Body of pancreas (tissue), 4 donors: ENCODE measurements around the gene FOXD3. TPM values are rescaled to one million over a fixed set of nuclear protein-coding genes. Genes with fewer than 3 reads are reported as not detected.

Experiments used
- ATAC-seq: fragments of 150-250 bp; one replicate; pipeline ENCODE4 v1.9.1; 2016
- DNase-seq, 4 donors: peaks; one replicate each; pipeline ENCODE4 v3.0.0-alpha.2; 2019
- H3K27ac ChIP-seq, 4 donors: fragments of 200-600 bp; sonication (generic); 1 replicate in 3 of 4; 2 replicates in 1 of 4; pipeline versions ENCODE4 v1.5.1 to v1.6.1; 2016 to 2019; ENCODE audit warnings: mild to moderate bottlenecking in 1 of 4, mixed read lengths in 1 of 4, moderate library complexity in 1 of 4
- H3K27me3 ChIP-seq, 2 donors: fragments of 200-600 bp; sonication (generic); one replicate each; pipeline ENCODE4 v1.6.0; 2016; ENCODE audit warnings: mild to moderate bottlenecking in 1 of 2
- H3K36me3 ChIP-seq, 2 donors: fragments of 200-600 bp; sonication (generic); replicated peaks in 1 of 2; 2 replicates each; pipeline ENCODE4 v1.5.1; 2016; ENCODE audit warnings: low read depth in 2 of 2; ENCODE audit not compliant: insufficient read depth in 1 of 2
- H3K4me1 ChIP-seq: fragments of 200-600 bp; sonication (generic); one replicate; pipeline ENCODE4 v1.6.0; 2016
- H3K4me3 ChIP-seq, 2 donors: fragments of 200-600 bp; sonication (generic); 1 replicate in 1 of 2; 2 replicates in 1 of 2; pipeline ENCODE4 v1.5.1; 2016 to 2019
- H3K9me3 ChIP-seq, 3 donors: fragments of 200-600 bp; sonication (generic); 1 replicate in 2 of 3; 2 replicates in 1 of 3; pipeline ENCODE4 v1.5.1; 2016
- POLR2A ChIP-seq, 3 donors: fragments of 450-650 bp; IDR thresholded peaks; one replicate each; pipeline ENCODE4 v1.6.1; 2016; ENCODE audit warnings: antibody characterized with exemption in 3 of 3, mild to moderate bottlenecking in 2 of 3
- WGBS, 2 donors: methylation state at CpG; one replicate each; pipeline ENCODE4 v1.1.5; 2017; 5-methylcytosine and 5-hydroxymethylcytosine counted together
- intact Hi-C: fragments of 100-400 bp; cut with DNase I; formaldehyde crosslinking; loops from one replicate; pipeline ENCODE4 v1.15.1; 2023
- total RNA-seq, 2 donors: library from RNA; depleted of rRNA; stranded (reverse); fragments of >200 nt; gene quantifications; one replicate each; pipeline ENCODE4 v1.1.0, GENCODE V29; 2016
- TF ChIP-seq, protein P1 (sequence below), 7 experiments: fragments of 450-650 bp in 4 of 7; fragments of 200-600 bp in 3 of 7; sonication (generic) in 3 of 7; IDR thresholded peaks; one replicate each; pipeline ENCODE4 v1.5.1; 2016 to 2019; ENCODE audit warnings: antibody characterized with exemption in 7 of 7

FOXD3 gene
- total RNA-seq, 2 donors from 2014 or later = 0.26 TPM; not detected in 1

GRCh38 chr1:63277195-63278192 lies 44.9 kb upstream of the FOXD3 start:
- H3K36me3 ChIP-seq = no peaks in the 10 kb centered on the region
- intact Hi-C loops = no loop called here
- 61 to 68% methylated on average over 3 of the region's 3 CpGs for WGBS, 2 donors
- H3K9me3 ChIP-seq = no peaks in the 10 kb centered on the region
- no peak overlapping the region for H3K27ac ChIP-seq
- DNase-seq (no peak), ATAC-seq (no peak)
- no peaks in the 10 kb centered on the region for H3K27me3 ChIP-seq
- no peak overlapping the region for H3K4me3 ChIP-seq
- H3K4me1 ChIP-seq = no peaks in the 10 kb centered on the region
- no peak for TF ChIP-seq POLR2A (IDR thresholded peaks at IDR 0.05)
- TF ChIP-seq, protein P1, sequence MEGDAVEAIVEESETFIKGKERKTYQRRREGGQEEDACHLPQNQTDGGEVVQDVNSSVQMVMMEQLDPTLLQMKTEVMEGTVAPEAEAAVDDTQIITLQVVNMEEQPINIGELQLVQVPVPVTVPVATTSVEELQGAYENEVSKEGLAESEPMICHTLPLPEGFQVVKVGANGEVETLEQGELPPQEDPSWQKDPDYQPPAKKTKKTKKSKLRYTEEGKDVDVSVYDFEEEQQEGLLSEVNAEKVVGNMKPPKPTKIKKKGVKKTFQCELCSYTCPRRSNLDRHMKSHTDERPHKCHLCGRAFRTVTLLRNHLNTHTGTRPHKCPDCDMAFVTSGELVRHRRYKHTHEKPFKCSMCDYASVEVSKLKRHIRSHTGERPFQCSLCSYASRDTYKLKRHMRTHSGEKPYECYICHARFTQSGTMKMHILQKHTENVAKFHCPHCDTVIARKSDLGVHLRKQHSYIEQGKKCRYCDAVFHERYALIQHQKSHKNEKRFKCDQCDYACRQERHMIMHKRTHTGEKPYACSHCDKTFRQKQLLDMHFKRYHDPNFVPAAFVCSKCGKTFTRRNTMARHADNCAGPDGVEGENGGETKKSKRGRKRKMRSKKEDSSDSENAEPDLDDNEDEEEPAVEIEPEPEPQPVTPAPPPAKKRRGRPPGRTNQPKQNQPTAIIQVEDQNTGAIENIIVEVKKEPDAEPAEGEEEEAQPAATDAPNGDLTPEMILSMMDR (IDR thresholded peaks at IDR 0.05) = no peak

DNA sequence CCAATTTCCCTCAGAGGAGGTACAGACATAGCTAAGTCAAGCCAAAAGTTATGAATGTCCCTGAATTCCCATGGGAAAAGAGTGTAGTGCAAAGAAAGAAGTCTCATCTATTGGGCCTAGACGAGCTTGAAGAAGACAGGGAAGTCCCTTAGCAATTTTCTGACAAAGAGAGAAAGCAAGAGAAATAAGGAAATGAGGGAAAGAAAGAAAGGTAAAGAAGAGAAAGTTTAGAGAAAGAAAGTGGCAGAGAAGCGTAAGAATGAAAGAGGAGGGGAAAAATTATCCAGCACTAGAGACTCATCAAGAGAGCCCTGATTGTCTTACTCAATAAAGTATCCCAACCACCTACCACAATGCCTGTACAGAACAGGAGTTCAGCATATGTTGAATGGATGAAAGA lies 40.6 kb upstream of the FOXD3 start:
- Histone ChIP-seq H3K27me3 (no peaks in the 10 kb centered on the region), H3K4me1 (no peaks in the 10 kb centered on the region), H3K27ac (no peak overlapping the region), H3K9me3 (no peaks in the 10 kb centered on the region), H3K4me3 (no peak overlapping the region), H3K36me3 (no peaks in the 10 kb centered on the region)
- ATAC-seq (no peak), DNase-seq (no peak)
- intact Hi-C loops = no loop called here
- no peak for TF ChIP-seq POLR2A (IDR thresholded peaks at IDR 0.05)
- TF ChIP-seq, protein P1 (IDR thresholded peaks at IDR 0.05) = no peak
- WGBS, 2 donors = 75 to 81% methylated on average over 2 of the region's 2 CpGs

DNA sequence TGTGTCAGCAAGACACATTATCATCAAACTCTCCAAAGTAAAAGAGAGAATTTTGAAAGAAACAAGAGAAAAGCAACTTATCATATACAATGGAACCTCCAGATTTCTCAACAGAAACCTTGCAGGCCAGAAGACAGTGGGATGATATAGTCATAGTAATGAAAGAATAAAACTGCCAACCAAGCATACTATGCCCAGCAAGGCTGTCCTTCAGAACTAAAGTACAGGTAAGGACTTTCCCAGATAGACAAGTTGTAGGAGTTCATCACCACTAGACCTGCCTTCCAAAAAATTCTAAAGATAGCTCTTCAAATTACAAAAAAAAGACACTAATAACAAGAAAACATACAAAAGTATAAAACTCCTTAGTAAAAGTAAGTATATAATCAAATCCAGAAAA lies 33.2 kb upstream of the FOXD3 start:
- ATAC-seq (no peak), DNase-seq (no peak)
- Histone ChIP-seq H3K27ac (no peak overlapping the region), H3K4me3 (no peak overlapping the region), H3K9me3 (no peaks in the 10 kb centered on the region), H3K27me3 (no peaks in the 10 kb centered on the region), H3K4me1 (no peaks in the 10 kb centered on the region), H3K36me3 (no peaks in the 10 kb centered on the region)
- TF ChIP-seq POLR2A (IDR thresholded peaks at IDR 0.05) = no peak
- TF ChIP-seq, protein P1 (IDR thresholded peaks at IDR 0.05) = no peak
- intact Hi-C loops = no loop called here

DNA sequence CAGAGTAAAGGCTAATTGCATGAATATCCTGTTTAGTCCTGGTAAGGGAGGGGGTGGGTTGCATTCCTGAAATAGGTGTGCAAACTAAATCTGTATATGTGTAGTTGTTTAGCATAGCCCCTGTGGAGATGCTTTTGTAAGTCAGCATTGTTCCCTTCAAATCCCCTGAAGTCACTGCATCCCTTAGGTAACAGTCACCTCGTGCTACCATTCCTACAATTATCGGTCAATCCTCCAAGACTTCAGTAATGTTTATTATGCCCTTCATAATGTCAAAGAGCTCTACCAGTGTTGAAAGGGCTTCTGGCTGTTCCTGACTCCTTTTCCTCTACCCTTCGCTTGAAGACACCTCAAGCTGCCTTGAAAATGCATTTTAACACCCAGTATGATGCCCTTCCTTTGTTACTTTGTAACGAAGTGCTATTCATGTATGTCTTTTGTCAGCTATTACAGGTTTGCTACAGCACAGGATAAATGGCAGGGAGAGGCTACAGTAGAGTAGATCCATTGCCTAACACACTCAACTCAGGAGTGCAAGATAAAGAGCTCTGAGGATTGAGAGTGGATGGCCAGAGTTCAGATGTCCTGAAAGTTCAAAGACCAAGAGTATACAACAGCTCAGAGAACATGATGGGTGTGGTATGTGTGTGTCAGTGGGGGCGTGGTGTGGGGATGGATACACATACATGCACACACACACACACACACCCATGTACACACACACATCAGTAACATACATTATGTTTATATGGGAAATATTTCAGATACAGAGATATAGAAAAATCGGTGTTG lies 27.4 kb upstream of the FOXD3 start:
- no peak overlapping the region for H3K4me3 ChIP-seq
- 22 to 24% methylated on average over 6 of the region's 6 CpGs for WGBS, 2 donors
- TF ChIP-seq POLR2A (IDR thresholded peaks at IDR 0.05) = no peak
- ATAC-seq (no peak), DNase-seq (no peak)
- intact Hi-C loops = no loop called here
- no peaks in the 10 kb centered on the region for H3K36me3 ChIP-seq
- no peaks in the 10 kb centered on the region for H3K4me1 ChIP-seq
- H3K9me3 ChIP-seq = no peaks in the 10 kb centered on the region
- no peak overlapping the region for H3K27ac ChIP-seq
- H3K27me3 ChIP-seq = no peaks in the 10 kb centered on the region

- no peaks in the 10 kb centered on the region for H3K36me3 ChIP-seq
- ATAC-seq = no peak
- TF ChIP-seq, protein P1 (IDR thresholded peaks at IDR 0.05) = no peak
- no peak for TF ChIP-seq POLR2A (IDR thresholded peaks at IDR 0.05)
- H3K27me3 ChIP-seq = no peaks in the 10 kb centered on the region
- WGBS, 2 donors = 8 to 30% methylated on average over 2 of the region's 2 CpGs
- H3K4me1 ChIP-seq = no peaks in the 10 kb centered on the region
- H3K27ac ChIP-seq = no peak overlapping the region
- H3K4me3 ChIP-seq = no peak overlapping the region
- DNase-seq = no peak
- peaks cover 0 to 6% (median 0%) of the 10 kb centered on the region in 3 donors for H3K9me3 ChIP-seq
- intact Hi-C loops = no loop called here
These were observed 18.0 kb upstream of the FOXD3 start for GRCh38 chr1:63304410-63304809.
